ENCODE results near the gene CCDC138.

CCDC138 gene

DNA sequence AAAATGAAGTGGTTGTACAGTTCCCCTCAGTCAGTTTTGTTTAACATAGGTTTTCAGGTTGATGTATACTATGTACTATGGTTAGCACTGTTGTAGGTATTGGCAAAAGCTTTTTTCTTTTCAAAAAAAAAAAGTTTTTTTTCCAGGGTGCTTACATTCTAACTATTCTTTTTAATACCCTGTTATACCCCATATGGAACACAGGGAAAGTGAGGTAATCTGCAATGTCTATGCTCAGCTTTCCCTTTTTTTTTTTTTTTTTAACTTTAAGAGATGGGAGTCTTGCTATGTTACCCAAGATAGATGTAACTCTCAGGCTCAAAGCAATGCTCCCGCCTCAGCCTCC, 590 bp upstream of the CCDC138 start:
- Mint-ChIP-seq H3K27me3 (ENCODE audit: low read depth, poor library complexity) (no peaks in the 10 kb centered on the region), H3K4me3 (peak overlapping the region; percentile 96), H3K27ac (peak overlapping the region; percentile 100), H3K4me1 (peaks cover 28% of the 10 kb centered on the region), H3K36me3 (ENCODE audit: low read depth) (peaks cover 56% of the 10 kb centered on the region), H3K9me3 (no peaks in the 10 kb centered on the region)
- TF ChIP-seq, protein P1, sequence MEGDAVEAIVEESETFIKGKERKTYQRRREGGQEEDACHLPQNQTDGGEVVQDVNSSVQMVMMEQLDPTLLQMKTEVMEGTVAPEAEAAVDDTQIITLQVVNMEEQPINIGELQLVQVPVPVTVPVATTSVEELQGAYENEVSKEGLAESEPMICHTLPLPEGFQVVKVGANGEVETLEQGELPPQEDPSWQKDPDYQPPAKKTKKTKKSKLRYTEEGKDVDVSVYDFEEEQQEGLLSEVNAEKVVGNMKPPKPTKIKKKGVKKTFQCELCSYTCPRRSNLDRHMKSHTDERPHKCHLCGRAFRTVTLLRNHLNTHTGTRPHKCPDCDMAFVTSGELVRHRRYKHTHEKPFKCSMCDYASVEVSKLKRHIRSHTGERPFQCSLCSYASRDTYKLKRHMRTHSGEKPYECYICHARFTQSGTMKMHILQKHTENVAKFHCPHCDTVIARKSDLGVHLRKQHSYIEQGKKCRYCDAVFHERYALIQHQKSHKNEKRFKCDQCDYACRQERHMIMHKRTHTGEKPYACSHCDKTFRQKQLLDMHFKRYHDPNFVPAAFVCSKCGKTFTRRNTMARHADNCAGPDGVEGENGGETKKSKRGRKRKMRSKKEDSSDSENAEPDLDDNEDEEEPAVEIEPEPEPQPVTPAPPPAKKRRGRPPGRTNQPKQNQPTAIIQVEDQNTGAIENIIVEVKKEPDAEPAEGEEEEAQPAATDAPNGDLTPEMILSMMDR (IDR thresholded peaks at IDR 0.05), result no peak
- DNase-seq, result no peak

DNA sequence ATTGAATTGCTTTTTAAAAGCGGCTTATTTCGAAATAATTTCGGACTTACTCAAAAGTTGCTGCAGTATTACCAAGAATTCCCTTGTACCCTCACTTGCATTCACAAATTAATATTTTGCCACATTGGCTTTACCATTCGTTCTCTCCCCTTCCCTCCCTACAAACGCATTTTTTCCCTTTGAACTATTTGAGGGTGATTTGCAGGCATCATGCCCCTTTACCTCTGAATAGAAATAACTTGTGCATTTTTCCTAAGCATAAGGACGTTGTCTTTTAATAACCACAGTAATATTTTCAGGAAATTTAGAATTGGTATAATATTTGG, 608 bp downstream of the CCDC138 start:
- Mint-ChIP-seq H3K36me3 (ENCODE audit: low read depth) (peaks cover 62% of the 10 kb centered on the region), H3K4me3 (peak overlapping the region; percentile 96), H3K4me1 (peaks cover 28% of the 10 kb centered on the region), H3K9me3 (no peaks in the 10 kb centered on the region), H3K27ac (peak overlapping the region; percentile 66), H3K27me3 (ENCODE audit: low read depth, poor library complexity) (no peaks in the 10 kb centered on the region)
- DNase-seq, result no peak
- TF ChIP-seq, protein P1 (IDR thresholded peaks at IDR 0.05), result no peak

DNA sequence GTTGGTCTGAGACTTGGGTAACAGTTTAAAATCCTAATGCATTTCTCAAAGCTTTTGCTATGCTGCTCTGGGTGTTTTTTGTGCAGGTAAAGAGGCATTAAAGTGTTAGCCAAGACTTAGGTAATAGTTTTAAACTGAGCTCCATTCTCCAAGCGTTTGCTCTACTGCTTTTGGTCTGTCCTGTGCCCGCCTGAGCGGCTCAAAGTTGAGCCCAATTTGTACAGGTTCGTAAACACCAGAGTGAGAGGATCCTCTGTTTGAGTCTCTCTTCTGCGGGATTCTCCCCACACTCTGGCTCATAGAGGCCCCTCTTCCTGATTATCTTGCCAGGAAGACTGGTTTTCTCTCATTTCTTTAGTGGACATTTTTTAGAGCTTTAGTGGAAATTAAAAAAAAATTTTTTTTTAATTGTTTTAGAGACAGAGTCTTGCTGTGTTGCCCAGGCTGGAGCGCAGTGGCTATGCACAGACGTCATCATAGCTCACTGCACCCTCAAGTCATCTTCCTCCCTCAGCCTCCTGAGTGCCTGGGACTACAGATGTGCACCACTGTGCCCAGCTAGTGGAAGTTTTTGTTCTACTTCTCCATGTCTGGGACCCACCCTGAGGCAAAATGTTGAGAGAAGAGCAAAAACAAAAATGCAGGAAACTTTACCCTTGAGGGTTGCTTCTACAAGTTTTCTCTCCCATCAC, 16.6 kb downstream of the CCDC138 start:
- H3K27me3 Mint-ChIP-seq (ENCODE audit: low read depth, poor library complexity), result no peaks in the 10 kb centered on the region
- DNase-seq, result no peak
- H3K9me3 Mint-ChIP-seq, result peaks cover 31% of the 10 kb centered on the region
- no peak overlapping the region for H3K4me3 Mint-ChIP-seq
- H3K27ac Mint-ChIP-seq, result no peak overlapping the region
- H3K36me3 Mint-ChIP-seq (ENCODE audit: low read depth), result peaks cover 79% of the 10 kb centered on the region
- H3K4me1 Mint-ChIP-seq, result no peaks in the 10 kb centered on the region
- TF ChIP-seq, protein P1 (IDR thresholded peaks at IDR 0.05), result no peak

DNA sequence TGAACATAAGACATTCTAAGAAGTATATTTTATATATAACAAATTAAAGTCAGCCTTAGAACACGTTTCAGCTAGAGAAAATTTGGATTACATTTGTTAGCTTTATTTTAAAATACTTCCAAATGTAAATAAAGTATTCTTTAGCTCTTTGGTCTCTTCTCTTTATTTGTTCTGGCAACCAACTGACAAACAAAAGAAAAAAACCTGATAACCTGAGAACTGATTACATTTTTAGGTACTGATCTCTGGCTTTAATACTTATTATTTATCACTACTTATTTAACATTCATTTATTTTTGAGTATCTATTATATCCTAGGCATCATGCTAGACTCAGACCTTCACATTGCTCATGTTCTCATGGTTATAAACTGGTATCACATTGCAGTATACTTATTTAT, 18.5 kb downstream of the CCDC138 start:
- peaks cover 79% of the 10 kb centered on the region for H3K36me3 Mint-ChIP-seq (ENCODE audit: low read depth)
- peaks cover 36% of the 10 kb centered on the region for H3K9me3 Mint-ChIP-seq

DNA sequence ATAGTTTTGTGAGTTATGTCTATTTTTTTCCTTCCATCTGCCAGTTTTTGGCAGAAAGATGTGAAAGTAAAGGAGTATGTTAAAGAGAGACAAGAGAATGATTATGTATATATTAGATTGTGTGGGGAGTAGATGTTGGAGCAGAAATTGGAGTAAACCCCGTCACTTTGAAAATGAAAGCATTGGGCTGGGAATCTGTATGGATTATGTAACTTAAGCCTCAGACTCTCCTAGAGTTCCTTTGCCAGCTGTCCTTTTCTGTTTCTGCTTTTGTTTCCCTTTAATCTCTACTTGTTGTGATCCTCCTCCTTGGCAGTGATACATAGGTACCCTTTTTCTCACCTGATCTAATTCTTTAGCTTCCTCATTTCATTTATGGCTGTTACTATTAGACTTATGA, 19.2 kb downstream of the CCDC138 start:
- Mint-ChIP-seq H3K27ac (no peak overlapping the region), H3K9me3 (peaks cover 39% of the 10 kb centered on the region), H3K4me3 (no peak overlapping the region), H3K27me3 (ENCODE audit: low read depth, poor library complexity) (no peaks in the 10 kb centered on the region), H3K4me1 (no peaks in the 10 kb centered on the region), H3K36me3 (ENCODE audit: low read depth) (peaks cover 82% of the 10 kb centered on the region)
- DNase-seq, result no peak
- TF ChIP-seq, protein P1 (IDR thresholded peaks at IDR 0.05), result no peak

More for the DNA sequence above, 18.5 kb downstream of the CCDC138 start:
- H3K4me3 Mint-ChIP-seq, result no peak overlapping the region
- H3K4me1 Mint-ChIP-seq, result no peaks in the 10 kb centered on the region
- no peak for DNase-seq
- TF ChIP-seq, protein P1 (IDR thresholded peaks at IDR 0.05), result no peak
- no peak overlapping the region for H3K27ac Mint-ChIP-seq
- H3K27me3 Mint-ChIP-seq (ENCODE audit: low read depth, poor library complexity), result no peaks in the 10 kb centered on the region

DNA sequence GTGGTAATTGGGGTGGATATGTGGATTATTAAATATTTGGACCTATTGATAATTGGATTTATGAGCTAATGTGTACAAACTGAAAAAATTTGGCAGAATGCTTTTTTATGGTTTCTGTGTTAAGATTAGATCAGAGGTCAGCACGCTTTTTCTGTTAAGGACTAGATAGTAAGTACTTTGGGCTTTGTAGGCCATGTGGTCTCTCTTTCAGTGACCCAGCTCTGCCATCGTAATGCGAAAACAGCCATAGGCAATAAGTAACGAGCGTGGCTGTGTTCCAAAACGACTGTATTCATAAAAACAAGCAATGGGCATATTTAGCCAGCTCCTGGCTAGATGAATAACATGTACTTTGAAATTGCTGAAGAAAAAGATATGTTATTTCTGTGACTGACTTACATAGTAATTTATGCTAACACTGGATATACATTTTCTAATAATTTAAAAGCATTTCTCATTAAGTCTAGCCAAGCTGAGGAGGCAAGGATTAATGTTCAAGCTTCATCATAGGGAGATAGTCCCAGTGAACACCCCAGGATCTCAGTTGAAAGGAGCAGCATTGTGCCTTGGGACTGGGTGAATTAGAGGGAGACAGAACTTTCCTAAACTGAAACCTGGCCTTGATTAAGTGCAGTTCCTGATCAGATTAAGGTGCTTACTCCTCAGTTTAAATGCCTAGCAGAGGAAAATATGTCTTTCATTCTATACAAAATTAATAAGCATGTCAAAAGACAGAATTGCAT, 20.0 kb downstream of the CCDC138 start:
- no peak overlapping the region for H3K4me3 Mint-ChIP-seq
- DNase-seq, result no peak
- H3K36me3 Mint-ChIP-seq (ENCODE audit: low read depth), result peaks cover 90% of the 10 kb centered on the region
- no peaks in the 10 kb centered on the region for H3K4me1 Mint-ChIP-seq
- H3K27me3 Mint-ChIP-seq (ENCODE audit: low read depth, poor library complexity), result no peaks in the 10 kb centered on the region
- H3K9me3 Mint-ChIP-seq, result peaks cover 46% of the 10 kb centered on the region
- no peak overlapping the region for H3K27ac Mint-ChIP-seq
- TF ChIP-seq, protein P1 (IDR thresholded peaks at IDR 0.05), result no peak
